NCI-H1694 (cell line): ENCODE data around the gene HPX.

Experiments
- DNase-seq: peaks from one replicate; lab custom pipeline; 2025; lab: John Stamatoyannopoulos, UW

HPX gene

GRCh38 chr11:6458352-6459098, 17.7 kb upstream of the HPX start:
- DNase-seq: no peak

DNA sequence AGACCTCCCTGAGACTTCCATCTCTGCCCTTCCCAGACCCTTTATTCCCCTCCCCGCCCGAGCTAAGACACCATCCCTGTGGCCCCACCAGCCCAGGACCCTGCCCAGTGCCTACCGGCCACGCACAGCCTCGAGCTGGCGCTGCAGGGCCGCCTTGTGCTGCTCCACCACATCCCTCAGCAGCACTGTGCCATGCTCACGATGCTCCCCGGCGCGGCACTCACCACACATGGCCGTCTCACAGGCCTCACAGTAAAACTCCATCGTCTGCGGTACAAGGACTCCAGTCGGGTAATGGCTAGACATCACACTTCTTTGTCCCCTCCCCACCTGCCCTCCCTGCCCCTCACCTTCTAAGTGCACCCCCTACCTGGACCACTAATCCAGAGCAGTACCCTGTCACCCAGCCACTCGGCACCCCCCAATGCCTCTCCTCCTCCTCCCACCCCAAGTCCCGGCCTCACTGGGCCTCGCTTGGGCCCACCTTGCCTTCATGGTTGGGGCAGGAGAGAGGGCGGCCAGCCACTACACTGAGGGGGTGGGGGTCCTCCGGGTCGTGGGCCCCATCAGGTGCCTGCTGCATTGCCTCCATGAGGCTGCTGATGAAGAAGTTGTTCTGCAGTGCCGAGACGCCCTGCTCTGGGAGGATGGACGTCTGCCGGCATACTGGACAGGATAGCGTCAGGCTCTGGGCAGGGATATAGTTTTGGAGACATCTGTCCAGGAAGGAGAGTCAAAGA, 17.0 kb upstream of the HPX start:
- DNase-seq: no peak

- no peak for DNase-seq
These were observed 15.7 kb upstream of the HPX start for GRCh38 chr11:6456361-6457073.

DNA sequence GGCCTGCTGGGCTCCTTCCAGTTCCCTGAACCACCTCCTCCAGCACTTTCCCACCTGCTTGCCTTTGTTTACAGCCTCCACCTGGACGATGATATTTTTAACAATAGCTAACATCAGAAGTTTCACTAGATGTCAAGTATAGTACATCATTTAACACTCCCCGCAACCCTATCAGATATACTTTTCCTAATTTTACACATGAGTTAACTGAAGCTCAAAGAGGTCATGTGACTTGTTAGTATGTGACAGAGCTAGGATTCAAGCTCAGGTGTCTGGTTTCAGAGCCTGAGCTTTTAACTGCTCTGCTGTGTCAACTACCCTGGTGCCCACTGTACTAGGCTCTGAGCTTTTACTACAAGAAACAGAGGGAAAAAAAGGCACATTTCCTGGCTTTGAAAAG, 14.3 kb upstream of the HPX start:
- no peak for DNase-seq

- no peak for DNase-seq
These were observed 12.4 kb upstream of the HPX start for GRCh38 chr11:6453152-6453551.

DNA sequence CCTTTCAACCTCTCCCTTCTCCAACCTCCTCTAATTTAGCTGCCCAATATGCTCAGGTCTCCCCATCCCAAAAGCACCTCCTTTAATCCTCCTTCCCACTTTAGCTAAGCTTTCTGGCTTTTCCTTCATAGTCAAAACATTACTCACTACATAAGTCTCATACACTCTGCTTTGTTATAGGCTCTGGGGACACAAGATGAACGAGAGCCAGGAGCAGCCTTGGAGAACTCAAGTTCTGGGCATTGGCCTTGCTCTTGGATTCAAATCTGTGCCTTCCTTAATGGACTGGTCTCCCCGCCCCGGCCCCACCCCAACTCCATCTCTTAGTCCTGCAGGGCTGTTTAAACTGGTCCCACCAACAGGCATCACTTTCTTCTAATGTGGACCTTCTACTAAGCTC, 11.4 kb upstream of the HPX start:
- no peak for DNase-seq

DNA sequence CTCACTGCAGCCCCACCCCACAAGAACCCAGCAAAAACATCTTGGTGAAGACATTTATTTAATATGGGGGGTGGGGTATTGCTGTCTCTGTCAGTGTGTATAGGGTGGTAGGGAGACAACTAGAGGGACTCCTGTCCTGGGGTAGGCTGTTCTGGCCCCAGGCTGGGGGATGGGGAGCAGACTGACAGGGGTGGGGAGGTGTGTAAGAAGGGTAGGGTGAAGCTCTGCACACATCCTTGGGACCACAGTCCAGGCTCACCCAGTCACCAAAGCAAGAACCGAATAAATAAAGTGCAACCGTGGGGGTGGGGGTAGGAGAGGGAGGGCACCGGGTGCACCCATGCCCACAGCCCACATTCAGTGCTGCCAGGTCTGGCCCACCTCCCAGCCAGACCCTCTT, 7.8 kb upstream of the HPX start:
- no peak for DNase-seq

DNA sequence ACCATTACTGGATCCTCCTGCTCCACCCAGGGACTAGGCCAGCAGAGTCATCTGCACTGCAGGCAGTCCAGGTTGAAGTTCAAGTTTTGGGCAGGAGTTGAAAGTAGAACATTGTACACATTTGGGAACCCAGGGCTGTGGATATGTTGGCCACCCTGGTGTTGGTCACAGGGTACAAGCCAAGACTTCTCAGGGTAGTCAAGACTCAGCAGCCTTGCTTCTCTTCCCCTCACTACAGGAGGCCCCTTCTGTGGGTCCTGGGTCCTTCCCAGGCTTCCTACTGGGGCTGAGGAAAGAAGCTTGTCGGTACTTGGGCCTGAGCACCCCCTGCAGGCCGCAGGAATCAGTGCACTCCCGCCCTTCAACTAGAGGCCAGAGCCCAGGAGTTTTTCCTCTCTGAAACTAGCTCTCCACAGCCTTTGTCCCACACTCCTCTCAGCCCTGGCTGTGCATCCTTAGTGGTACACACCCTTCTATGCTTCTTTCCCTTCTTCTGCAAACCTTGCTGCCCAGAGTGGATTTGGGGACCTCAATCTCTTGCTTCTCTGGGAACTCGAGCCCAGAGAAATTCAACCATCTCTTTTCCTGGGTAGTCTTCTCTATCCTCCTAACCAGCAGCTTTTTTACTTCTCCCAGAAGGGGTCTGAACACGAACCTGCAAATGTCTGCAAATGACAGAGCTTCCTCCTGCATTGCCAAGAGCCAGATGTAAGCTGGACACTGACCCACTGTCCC, 2.6 kb upstream of the HPX start:
- DNase-seq: peak; percentile 21

DNA sequence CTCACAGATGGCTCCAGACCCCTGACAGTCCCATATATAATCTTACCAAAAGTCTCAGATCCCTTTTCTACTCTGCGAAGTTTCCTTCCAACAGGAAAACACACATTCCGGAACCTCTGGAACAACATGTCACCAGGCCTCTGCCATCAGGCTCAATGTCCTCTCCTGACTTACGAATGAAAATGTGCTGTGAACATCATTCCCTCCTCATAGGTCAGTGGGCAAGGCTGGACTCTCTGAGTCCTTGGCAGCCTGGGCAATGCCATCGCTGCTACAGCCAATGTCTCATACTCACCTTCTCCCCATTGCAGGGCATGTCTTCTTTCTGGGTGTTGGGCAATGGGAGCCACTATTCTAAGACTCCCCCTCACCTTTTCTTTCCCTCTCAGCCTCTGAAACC, 1.7 kb upstream of the HPX start:
- no peak for DNase-seq

GRCh38 chr11:6438979-6439571, 1.7 kb downstream of the HPX start:
- peak; percentile 10 for DNase-seq

GRCh38 chr11:6437993-6438392, 2.8 kb downstream of the HPX start:
- no peak for DNase-seq

DNA sequence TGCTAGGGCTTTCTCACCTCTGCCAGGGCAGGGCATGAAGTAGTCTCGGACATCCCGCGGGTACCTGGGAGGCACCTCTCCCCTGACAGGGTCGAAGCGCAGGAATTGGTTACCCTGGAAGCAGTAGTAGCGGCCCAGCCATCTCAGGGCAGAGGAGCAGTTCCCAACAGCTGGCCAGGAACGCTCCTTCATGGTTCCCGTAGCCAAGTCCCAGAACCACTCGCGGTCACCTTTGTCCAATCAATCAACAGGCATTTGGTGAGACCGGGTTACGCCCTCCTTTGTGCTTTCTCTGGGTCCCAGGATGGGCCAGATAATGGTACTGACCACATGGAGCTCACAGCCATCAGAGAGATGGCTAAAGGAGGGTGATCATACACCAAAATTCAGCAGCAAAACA, 3.4 kb downstream of the HPX start:
- no peak for DNase-seq

GRCh38 chr11:6433998-6434660, 6.7 kb downstream of the HPX start:
- DNase-seq: peak; percentile 12

DNA sequence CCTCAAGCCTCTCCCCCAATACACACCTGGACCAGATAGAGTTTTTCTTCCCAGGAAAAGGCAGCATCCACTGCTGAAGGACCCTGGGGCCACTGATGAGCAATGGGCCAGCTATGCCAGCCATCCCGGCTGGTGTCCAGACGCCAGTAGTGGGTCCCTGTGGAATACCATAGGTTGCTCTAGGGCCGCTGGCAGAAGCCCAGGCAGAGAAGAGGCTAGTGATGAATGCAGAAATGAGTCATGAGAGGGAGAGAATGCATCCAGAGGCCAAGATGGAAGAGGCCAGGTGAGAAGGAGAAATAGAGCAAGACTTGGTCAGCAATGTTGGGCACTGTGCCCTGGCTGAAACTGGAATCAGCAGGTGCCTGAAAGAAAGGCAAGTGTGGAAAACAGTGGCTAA, 8.9 kb downstream of the HPX start:
- DNase-seq: no peak

DNA sequence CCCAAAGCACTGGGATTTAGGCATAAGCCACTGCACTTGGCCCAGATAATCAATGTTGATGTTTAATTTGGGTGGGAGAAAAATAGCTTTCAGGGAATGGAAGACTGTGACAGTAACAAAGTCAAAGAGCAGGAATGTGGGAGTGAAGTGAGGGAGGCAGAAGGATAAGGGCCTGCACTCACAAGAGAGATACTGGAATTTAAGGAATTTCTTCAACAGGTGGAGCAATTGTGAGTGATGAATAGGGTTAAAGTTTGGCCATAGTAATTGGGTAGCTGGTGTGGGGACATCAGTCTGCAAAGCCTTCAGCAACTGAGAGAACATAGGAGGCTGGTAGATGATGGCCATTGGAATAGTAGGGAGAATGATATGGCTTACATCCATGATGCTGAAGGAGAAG, 13.3 kb downstream of the HPX start:
- no peak for DNase-seq

DNA sequence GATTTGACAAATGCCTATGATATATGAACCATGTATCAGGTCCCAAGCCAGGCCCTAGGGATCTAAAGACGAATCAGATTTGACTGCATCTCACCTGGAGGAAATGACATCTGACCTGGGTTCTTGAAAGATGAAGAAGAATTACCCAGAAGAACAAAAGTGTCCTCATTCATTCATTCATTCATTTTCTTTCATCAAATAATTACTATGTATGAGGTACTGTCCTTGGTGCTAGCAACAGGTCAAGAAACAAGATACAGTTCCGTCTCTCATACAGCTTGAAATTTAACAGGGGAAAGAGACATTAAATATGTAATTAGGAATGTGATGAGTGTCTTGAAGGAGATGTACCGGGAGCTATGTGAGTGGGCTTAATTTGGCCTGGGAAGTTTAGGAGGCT, 20.1 kb downstream of the HPX start:
- no peak for DNase-seq

GRCh38 chr11:6419009-6419631, 21.7 kb downstream of the HPX start, which contains the start of gene APBB1:
TSS of gene APBB1 (minus strand) at chr11:6419094. CDS start at chr11:6411347, 7,747 bp downstream.
- no peak for DNase-seq

- DNase-seq: no peak
These were observed 22.2 kb downstream of the HPX start for GRCh38 chr11:6418557-6419008.

DNA sequence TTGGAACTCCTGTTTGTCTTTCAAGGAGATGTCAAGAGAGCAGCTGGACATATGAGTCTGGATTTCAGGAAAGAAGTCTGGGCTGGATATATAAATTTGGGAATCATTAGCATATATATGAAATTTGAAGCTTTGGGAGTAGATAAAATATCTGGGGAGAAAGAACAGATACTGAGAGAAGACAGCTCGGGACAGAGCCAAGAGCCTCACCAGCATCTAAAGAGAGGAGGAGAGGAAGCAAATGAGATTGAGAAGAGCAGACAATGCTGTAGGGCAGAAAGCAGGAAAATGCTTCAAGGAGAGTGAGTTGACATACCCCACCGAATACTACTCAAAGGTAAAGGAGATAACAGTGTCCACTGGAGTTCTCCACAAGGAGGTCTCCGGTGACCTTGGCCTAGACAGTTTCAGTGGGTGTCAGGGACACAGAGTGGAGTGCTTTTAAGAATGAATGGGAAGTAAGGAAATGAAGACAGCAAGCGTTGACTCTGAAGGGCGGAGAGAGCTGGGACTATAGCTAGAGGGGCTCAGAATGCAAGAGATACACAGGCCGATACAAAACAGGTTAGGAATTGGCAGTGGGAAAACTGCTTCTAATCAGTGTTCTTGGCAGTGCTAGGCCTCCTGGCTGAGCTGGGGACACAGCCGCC, 22.8 kb downstream of the HPX start:
- DNase-seq: no peak

DNA sequence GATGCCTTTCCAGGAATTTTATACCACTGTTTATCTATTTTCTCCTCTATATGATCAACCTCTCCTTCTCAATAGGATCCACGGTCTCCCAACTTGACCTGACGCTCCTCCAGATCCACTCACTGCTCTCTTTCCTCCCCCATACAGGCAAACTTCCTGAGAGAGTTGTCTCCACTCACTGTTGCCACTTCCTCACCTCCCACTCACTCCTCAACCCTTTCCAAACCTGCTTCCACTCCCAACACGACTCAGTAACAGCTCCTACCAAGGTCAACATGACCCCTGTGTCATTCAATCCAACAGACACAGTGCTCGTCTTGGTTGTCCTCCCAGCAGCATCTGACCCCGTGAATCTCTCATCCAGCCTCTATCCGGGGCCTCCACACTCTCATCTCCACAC, 25.0 kb downstream of the HPX start:
- DNase-seq: no peak
